ENCODE results near the gene LMOD2.

The LMOD2 gene

GRCh38 chr7:123687727-123688126 is 32.1 kb downstream of the LMOD2 start:
- TF ChIP-seq CTCF (IDR thresholded peaks at IDR 0.05; ENCODE audit: control insufficient read depth, extremely low read depth, insufficient read depth), result no peak

DNA sequence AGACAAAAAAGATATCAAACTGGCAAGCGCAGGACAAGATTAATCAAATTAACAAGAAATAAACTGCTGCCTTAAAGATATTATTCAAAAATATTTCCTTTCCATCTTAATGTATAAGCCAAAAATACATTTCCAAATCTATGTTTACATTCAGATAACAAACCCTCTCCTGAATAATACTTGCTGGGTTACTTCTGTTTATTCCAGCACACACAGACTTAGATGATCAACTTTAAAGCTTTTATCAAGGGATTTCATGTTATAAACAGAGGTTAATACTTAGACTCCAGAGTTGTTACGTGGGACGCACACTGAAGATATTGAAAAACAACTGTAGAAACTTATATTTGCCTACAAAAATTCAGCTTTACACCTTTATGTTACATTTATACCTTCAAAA is 33.6 kb downstream of the LMOD2 start:
- no peak for DNase-seq (ENCODE audit: low read depth)
- H3K4me3 ChIP-seq (ENCODE audit: low read depth, low read length), result no peak overlapping the region
- no peak for TF ChIP-seq CTCF (IDR thresholded peaks at IDR 0.05; ENCODE audit: control insufficient read depth, extremely low read depth, insufficient read depth)

More at GRCh38 chr7:123687727-123688126, 32.1 kb downstream of the LMOD2 start:
- no peak overlapping the region for H3K4me3 ChIP-seq (ENCODE audit: low read depth, low read length)
- DNase-seq (ENCODE audit: low read depth), result no peak

DNA sequence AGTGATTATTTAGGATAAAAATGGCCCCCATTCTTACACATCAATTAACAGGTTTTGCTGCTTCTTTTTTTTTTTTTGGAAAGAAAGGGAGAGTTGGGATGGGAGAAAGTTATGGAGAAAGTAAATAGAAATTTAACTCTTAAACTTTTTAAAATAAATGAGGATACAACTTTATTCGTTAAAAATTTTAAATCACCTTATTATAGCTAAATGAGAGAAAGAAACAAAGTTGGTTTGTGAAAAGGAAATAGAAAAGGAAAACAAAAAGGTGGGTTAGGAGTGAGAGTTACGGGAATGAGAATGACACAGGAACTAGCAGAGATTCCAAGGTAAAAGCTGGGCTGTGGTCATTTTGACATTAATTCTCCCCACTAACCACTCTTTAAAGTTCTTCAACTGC is 34.9 kb downstream of the LMOD2 start:
- TF ChIP-seq CTCF (IDR thresholded peaks at IDR 0.05; ENCODE audit: control insufficient read depth, extremely low read depth, insufficient read depth), result no peak
- no peak overlapping the region for H3K4me3 ChIP-seq (ENCODE audit: low read depth, low read length)
- DNase-seq (ENCODE audit: low read depth), result no peak

- no peak for DNase-seq (ENCODE audit: low read depth)
- H3K4me3 ChIP-seq (ENCODE audit: low read depth, low read length), result no peak overlapping the region
- no peak for TF ChIP-seq CTCF (IDR thresholded peaks at IDR 0.05; ENCODE audit: control insufficient read depth, extremely low read depth, insufficient read depth)
These were observed 36.8 kb downstream of the LMOD2 start for GRCh38 chr7:123692471-123692877.

DNA sequence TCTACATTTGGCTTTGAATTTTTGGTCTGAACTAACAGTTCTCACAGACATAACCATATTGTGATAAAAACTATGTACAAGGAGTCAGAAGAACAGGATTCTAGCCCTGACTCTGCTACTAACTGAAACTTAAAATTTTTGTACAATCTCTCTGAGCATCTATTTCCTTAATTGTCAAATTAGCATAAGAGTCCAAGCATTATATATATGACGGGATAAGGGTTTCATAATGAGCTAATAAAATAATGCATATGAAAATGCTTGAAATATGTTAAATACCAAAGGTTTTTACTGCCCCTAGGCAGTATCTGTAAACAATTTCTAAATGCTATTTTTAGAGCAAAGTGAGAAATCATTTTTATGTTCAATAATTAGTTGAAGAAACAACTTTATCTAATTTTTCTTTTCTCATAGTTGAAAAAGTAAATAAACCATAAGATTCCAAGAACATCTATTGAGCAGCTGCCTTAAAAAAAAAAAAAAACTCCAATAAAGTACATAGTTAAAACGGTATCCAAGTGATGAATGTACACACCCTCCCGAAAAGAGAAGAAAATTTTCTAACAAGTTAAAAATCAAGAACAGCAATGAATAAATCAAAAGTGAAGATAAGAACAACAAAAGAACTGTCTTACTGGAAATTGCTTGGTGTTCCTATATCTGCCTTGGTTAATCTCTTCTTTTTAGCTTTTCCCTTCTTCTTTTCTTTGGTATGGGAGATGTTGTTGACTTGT is 40.4 kb downstream of the LMOD2 start:
- TF ChIP-seq CTCF (IDR thresholded peaks at IDR 0.05; ENCODE audit: control insufficient read depth, extremely low read depth, insufficient read depth), result no peak
- H3K4me3 ChIP-seq (ENCODE audit: low read depth, low read length), result no peak overlapping the region
- DNase-seq (ENCODE audit: low read depth), result no peak

- DNase-seq (ENCODE audit: low read depth), result no peak
- no peak for TF ChIP-seq CTCF (IDR thresholded peaks at IDR 0.05; ENCODE audit: control insufficient read depth, extremely low read depth, insufficient read depth)
- no peak overlapping the region for H3K4me3 ChIP-seq (ENCODE audit: low read depth, low read length)
These were observed 49.7 kb downstream of the LMOD2 start for GRCh38 chr7:123705211-123705901.
